UCSD-AML1 (cell line): ENCODE measurements around the gene NEDD8.

Experiments used
- DNase-seq: peaks from one replicate; lab custom pipeline; 2025; ENCODE audit not compliant: unreplicated experiment; lab: John Stamatoyannopoulos, UW

NEDD8 gene

DNA sequence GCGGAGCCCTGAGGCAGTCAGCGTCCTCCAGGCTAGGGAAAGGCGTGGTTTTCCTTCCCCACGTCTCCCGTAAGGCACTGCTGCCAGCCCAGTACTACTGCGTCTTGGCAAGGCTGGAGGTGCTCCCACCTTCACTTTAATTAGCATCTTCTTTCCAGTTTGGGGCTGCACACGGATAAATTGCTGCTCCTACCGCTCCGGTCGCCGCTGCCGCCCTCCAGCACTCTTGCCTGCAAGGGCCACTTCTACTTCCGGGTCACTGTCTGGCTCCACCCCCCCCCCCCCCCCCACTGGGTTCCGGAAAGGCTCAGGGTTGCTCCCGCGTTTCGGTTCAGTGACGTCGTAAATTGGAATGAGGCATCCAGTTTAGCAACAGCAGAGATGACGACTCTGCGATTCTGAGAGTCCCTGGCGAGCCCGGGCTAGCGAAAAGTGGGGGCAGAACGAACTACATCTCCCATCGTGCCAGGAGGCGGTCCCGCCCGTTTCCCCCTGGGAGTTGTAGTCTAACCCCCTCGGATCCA is at the start of gene NEDD8:
Gene NEDD8, minus strand, starts transcription at position 247 of the 524 bp plus-strand sequence. Its CDS starts 100 bp downstream, at position 147.
- DNase-seq, result peak; percentile 91

DNA sequence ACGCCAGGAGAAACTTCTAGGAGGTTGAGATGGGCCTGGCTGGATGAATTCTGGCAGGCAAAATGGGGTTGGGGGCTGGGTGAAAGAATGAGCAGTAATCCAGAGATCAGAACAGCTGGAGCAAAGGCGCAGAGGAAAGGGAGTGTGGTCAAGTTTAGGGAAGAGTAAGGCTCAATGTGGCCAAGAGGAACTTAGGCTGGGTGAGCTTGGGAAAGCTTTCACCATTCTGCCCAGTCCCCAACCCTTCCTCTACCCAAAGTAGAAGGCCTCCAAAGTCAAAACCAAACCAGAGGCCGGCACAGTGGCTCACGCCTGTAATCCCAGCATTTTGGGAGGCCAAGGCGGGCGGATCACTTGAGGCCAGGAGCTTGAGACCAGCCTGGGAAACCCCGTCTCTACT is 49.5 kb upstream of the NEDD8 start:
- DNase-seq, result no peak

- DNase-seq, result no peak
These were observed 48.8 kb upstream of the NEDD8 start for GRCh38 chr14:24280797-24281460.

GRCh38 chr14:24279301-24280186 is 47.4 kb upstream of the NEDD8 start:
- DNase-seq, result peak; percentile 48

DNA sequence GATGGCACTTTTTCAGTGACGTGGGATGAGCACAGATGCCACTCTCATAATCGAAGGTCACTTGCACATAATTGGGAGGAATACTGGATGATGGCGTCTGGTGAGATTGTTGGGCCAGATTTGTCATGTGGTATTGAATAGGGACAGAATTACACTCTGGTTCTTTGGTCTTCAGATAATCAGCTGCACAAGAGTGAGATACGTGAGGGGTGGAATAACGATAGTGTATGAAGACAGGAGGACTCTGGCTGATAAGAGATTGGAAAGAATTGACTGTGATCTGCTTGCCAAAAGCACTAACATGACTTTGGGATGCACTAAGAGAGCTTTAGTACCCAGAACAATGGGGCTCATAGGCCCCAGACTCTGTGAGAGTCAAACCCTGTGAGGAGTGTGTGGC is 46.3 kb upstream of the NEDD8 start:
- DNase-seq, result no peak

- peak; percentile 67 for DNase-seq
These were observed 45.6 kb upstream of the NEDD8 start for GRCh38 chr14:24277606-24278321.

DNA sequence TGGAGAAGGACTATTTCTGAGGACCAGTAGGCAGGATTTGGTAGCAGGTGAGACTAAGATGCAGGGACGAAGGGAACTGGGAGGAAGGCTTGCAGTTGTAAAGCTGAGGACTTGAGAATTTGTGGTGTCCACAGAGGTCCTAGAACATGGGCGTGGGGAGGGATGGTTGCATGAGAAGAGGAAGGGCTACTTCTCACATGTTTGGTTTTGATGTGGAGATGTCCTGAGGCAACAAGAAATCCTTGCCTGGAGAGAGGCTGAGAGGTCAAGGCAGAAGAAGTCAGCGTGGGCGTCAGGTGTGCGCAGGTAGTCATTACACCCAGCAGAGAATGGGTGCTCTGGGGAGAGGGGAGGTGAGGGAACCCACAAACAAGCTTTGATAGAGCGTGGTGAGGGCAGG is 44.9 kb upstream of the NEDD8 start:
- DNase-seq, result no peak

- DNase-seq, result no peak
These were observed 42.0 kb upstream of the NEDD8 start for GRCh38 chr14:24274101-24274543.

- no peak for DNase-seq
These were observed 41.3 kb upstream of the NEDD8 start for GRCh38 chr14:24273422-24273998.

DNA sequence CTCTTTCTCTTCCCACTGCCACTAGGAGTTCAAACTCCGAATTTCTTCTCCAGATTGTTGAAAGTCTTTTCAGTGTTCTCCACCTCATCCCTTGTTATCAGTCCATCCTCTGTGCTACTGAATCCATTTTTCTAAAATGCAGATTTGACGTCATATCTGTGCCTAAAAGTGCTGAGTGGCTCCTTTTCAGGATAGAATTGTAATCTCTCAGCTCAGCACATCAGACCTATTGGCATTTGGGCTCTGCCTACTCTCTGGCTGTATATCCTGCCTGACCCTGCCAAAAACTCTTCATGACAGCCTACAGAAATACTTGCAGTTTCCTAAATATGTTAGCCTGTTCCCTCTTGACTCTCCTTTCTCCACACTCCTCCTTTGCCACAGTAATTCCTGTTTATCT is 40.3 kb upstream of the NEDD8 start:
- no peak for DNase-seq

DNA sequence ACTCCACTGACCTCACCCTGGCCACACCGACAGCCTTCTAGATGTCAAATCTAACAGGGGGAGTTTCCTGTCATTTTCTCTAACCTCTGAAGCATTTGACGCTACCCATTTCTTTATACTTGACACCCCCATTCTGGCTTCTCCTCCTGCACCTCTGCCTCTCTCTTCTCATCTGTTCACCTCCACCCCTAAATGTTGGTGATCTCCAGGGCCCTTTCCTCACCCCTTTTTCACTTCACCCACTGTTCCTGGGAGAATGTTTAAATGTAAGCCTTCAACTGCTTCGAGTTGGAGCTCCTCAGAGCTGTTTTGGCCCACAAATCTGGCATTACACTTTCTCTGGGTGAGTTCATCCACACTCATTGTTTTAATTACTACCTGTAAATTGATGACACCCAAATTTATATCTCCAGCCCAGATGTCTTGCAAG is 39.7 kb upstream of the NEDD8 start:
- no peak for DNase-seq

- peak; percentile 89 for DNase-seq
These were observed 39.1 kb upstream of the NEDD8 start, which contains the start of gene RABGGTA for GRCh38 chr14:24271134-24271833. TSS of gene RABGGTA (minus strand) at chr14:24271597. CDS start at chr14:24271115, 482 bp downstream.

DNA sequence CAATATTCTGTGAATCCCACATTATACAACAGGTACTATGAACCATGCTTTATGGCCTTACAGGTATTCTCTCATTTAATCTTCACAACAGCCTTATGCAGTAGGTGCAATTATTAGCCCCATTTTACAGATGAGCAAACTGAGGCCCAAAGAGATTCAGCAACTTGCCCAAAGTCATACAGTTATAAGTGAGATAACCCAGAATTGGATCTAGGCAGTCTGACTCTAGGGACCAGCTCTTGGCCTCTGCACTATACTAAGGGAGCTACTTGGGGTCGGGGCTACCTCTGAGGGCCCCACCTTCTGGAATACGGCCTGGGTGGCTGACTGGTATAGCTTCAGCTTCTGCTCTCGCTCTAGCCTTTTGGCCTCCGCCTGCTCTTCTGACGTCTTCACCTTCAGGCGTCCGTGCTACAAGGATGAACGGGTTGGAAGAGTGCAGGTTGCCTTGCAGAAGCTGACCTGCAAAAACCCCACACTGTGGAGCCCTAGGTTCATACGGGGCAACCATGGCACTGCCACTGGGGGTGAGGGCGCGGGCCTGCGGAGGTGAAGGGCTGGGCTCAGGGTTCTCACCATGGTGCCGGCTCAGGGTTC is 38.5 kb upstream of the NEDD8 start:
- DNase-seq, result no peak

- DNase-seq, result no peak
These were observed 37.9 kb upstream of the NEDD8 start for GRCh38 chr14:24269910-24270536.

DNA sequence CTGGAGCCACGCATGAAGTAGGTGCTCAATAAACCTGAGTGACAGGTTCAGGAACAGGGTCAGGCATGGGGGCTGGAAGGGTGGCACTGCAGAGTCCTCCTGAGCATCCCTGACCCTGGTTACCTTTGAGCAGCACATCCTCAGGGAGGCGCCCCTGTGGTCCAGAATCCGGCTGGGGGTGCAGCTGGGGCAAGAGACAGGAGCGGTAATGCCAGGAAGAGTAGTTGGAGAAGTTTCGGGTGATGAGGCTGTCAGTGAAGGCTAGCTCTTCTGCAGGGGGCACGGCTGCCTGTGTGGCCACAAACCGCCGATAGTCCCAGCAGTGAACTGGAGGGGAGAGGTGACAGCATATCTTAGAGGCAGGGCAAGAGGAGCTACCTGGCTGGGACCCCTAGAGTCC is 37.2 kb upstream of the NEDD8 start:
- no peak for DNase-seq

GRCh38 chr14:24268225-24268624 is 36.1 kb upstream of the NEDD8 start:
- DNase-seq, result no peak

DNA sequence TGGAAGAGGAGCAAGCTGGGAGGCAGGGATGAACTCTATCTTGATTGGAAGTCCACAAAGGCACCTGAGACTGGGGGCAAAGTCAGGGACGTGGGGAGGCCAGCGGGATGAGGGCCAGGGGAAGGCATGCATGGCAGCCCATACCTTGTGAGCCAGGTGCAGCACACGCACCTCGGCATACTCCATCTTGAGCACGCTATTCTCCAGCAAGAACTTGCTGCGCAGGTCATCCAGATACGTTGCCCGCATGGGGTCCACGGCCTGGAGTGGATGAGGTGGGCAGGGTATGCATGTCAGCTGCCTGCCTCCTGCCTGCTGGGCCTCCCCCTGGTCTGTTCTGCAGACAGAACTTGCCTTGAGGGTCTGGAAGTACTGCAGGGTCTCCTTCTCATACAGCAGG is 35.3 kb upstream of the NEDD8 start:
- DNase-seq, result no peak

- DNase-seq, result no peak
These were observed 34.4 kb upstream of the NEDD8 start for GRCh38 chr14:24266344-24267244.
